LNCaP clone FGC (cell line): ENCODE measurements around the gene AQP5.

Source experiments
- DNase-seq: peaks from one replicate; pipeline ENCODE4 v3.0.0-alpha.2; 2011; ENCODE audit warnings: low read depth
- H3K4me3 ChIP-seq: 2 replicates; pipeline ENCODE4 v1.5.1; 2011; ENCODE audit warnings: mild to moderate bottlenecking, low read depth, low read length, control low read depth
- TF ChIP-seq, protein P1 (sequence below): IDR thresholded peaks from 2 replicates; pipeline ENCODE4 v1.5.1; 2012; ENCODE audit warnings: mild to moderate bottlenecking; ENCODE audit not compliant: control insufficient read depth, insufficient read depth; ENCODE audit errors: extremely low read depth

The AQP5 gene

DNA sequence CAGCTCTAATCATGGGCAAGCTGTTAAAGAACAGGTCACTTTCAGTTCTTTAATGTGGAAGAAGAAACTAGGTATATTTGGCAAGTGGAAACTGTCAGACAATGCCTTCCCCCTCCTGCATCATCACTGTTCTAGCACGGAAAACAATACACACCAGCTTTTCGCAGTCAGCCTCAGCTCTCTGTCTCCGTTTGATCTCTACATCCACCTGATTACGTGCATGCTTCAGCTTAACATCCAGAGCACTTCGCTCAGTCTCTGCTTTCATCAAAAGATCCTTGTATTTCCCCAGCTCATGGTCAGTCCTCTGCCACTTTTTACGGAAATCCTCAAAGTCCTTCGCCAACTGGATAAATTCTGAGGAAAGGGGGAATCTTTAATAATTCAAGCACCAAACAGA is 44.6 kb downstream of the AQP5 start:
- TF ChIP-seq, protein P1, sequence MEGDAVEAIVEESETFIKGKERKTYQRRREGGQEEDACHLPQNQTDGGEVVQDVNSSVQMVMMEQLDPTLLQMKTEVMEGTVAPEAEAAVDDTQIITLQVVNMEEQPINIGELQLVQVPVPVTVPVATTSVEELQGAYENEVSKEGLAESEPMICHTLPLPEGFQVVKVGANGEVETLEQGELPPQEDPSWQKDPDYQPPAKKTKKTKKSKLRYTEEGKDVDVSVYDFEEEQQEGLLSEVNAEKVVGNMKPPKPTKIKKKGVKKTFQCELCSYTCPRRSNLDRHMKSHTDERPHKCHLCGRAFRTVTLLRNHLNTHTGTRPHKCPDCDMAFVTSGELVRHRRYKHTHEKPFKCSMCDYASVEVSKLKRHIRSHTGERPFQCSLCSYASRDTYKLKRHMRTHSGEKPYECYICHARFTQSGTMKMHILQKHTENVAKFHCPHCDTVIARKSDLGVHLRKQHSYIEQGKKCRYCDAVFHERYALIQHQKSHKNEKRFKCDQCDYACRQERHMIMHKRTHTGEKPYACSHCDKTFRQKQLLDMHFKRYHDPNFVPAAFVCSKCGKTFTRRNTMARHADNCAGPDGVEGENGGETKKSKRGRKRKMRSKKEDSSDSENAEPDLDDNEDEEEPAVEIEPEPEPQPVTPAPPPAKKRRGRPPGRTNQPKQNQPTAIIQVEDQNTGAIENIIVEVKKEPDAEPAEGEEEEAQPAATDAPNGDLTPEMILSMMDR: no peak
- no peak for DNase-seq
- H3K4me3 ChIP-seq: no peak overlapping the region

DNA sequence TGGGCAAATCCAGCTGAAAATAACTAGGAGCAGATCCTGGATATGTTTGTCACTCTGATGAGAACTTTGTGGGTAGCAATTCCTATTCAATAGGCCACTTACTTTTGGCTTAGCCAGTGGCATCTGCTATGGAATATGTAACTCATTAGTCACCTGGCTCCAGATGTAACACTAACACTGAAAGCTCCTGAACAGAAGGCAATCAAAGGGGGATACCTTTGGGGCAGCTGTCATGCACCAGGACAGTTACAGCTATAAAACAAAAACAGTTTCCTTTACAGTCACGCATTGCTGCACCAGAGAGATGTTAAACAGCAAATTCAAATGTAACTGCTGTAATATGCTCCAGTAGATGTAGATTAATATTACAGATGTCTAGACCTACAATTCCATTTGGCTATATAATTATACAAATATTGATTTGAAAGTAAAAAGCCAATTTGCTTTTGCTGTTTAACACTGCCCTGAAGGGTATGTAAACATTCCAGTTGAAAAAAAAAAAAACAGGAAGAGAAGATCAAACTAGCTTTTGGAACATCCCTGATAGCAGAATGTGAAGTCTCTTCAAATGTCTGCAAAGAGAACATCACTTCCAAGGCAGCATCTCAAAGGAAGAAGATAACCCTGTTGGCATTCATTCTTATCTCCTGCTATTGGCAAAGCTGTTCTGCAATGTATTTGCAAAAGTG is 45.2 kb downstream of the AQP5 start:
- peak; percentile 38 for DNase-seq
- no peak overlapping the region for H3K4me3 ChIP-seq

GRCh38 chr12:50013361-50014147 is 51.9 kb downstream of the AQP5 start:
- no peak for DNase-seq
- TF ChIP-seq, protein P1: no peak
- H3K4me3 ChIP-seq: no peak overlapping the region

More for the DNA sequence above, 45.2 kb downstream of the AQP5 start:
- TF ChIP-seq, protein P1: no peak

- no peak overlapping the region for H3K4me3 ChIP-seq
- TF ChIP-seq, protein P1: no peak
- DNase-seq: no peak
These were observed 52.7 kb downstream of the AQP5 start for GRCh38 chr12:50014342-50014741.
